Stimulated activated CD8-positive, alpha-beta memory T cell treated with anti-CD3 and anti-CD28 coated beads, Interleukin-15, amount 100 ng/mL, for 24 hours (primary cell): ENCODE data around the gene YEATS2.

Source experiments
- DNase-seq: peaks from one replicate; pipeline ENCODE4 v3.0.0-alpha.2; 2020; ENCODE audit warnings: low read depth

YEATS2 gene

GRCh38 chr3:183812761-183813445, 115.3 kb downstream of the YEATS2 start:
- DNase-seq = no peak

- no peak for DNase-seq
Observed at GRCh38 chr3:183814240-183814639, 116.6 kb downstream of the YEATS2 start.

- no peak for DNase-seq
Observed at GRCh38 chr3:183815563-183815940, 118.0 kb downstream of the YEATS2 start.

GRCh38 chr3:183815951-183816475, 118.4 kb downstream of the YEATS2 start:
- DNase-seq = no peak

GRCh38 chr3:183816681-183817510, 119.3 kb downstream of the YEATS2 start:
- no peak for DNase-seq

- no peak for DNase-seq
Observed at GRCh38 chr3:183817639-183818038, 120.0 kb downstream of the YEATS2 start.

GRCh38 chr3:183818041-183818620, 120.5 kb downstream of the YEATS2 start:
- no peak for DNase-seq

GRCh38 chr3:183818706-183819624, 121.4 kb downstream of the YEATS2 start:
- DNase-seq = no peak

- no peak for DNase-seq
Observed at GRCh38 chr3:183819831-183820230, 122.2 kb downstream of the YEATS2 start.

GRCh38 chr3:183822631-183823030, 125.0 kb downstream of the YEATS2 start:
- no peak for DNase-seq

- no peak for DNase-seq
Observed at GRCh38 chr3:183823963-183824362, 126.4 kb downstream of the YEATS2 start.

GRCh38 chr3:183824761-183825455, 127.3 kb downstream of the YEATS2 start:
- no peak for DNase-seq

- DNase-seq = no peak
Observed at GRCh38 chr3:183825456-183826161, 128.0 kb downstream of the YEATS2 start, which contains the start of gene MAP6D1. Gene MAP6D1, minus strand, starts transcription at chr3:183825577. Its CDS starts 30 bp downstream, at chr3:183825547.

GRCh38 chr3:183826448-183827250, 129.1 kb downstream of the YEATS2 start:
- no peak for DNase-seq

GRCh38 chr3:183827809-183828537, 130.4 kb downstream of the YEATS2 start:
- no peak for DNase-seq

GRCh38 chr3:183828538-183828870, 130.9 kb downstream of the YEATS2 start:
- DNase-seq = no peak

GRCh38 chr3:183829466-183829865, 131.9 kb downstream of the YEATS2 start:
- DNase-seq = no peak

- no peak for DNase-seq
Observed at GRCh38 chr3:183830187-183830586, 132.6 kb downstream of the YEATS2 start.

GRCh38 chr3:183833516-183833915, 135.9 kb downstream of the YEATS2 start:
- no peak for DNase-seq
